ENCODE measurements around the gene HHEX. TPM values are rescaled to one million over a fixed set of nuclear protein-coding genes. Genes with fewer than 3 reads are reported as not detected.
"Not testable (repeated sequence)": the region's sequence is repeated elsewhere in the genome, so short reads cannot be mapped to it uniquely, and the experiment has no call there.

Gene HHEX
- not detected for total RNA-seq (ENCODE audit: unreplicated experiment)
- long read RNA-seq = 0 reads

GRCh38 chr10:92689663-92690210 lies at the start of gene HHEX:
Gene HHEX (plus strand): TSS chr10:92689955. CDS start chr10:92689987, 32 bp downstream.
- peak within 1 kb of the TSS; percentile 3 for H3K27ac Mint-ChIP-seq (ENCODE audit: unreplicated experiment)
- no peak for TF ChIP-seq CTCF (IDR thresholded peaks at IDR 0.05; ENCODE audit: partially characterized antibody, unreplicated experiment)
- peak; percentile 24 for DNase-seq
- H3K9me3 Mint-ChIP-seq (ENCODE audit: unreplicated experiment) = peaks cover 14% of the 10 kb centered on the region
- H3K27me3 Mint-ChIP-seq (ENCODE audit: unreplicated experiment) = peaks cover 28% of the 10 kb centered on the region
- H3K36me3 Mint-ChIP-seq (ENCODE audit: unreplicated experiment) = peaks cover 20% of the 10 kb centered on the region
- peaks cover 5% of the 10 kb centered on the region for H3K4me1 Mint-ChIP-seq (ENCODE audit: low read depth, unreplicated experiment)
- peak within 1 kb of the TSS; percentile 83 for H3K4me3 Mint-ChIP-seq (ENCODE audit: unreplicated experiment)

- no peaks in the 10 kb centered on the region for H3K9me3 Mint-ChIP-seq (ENCODE audit: unreplicated experiment)
- H3K27me3 Mint-ChIP-seq (ENCODE audit: unreplicated experiment) = peaks cover 2% of the 10 kb centered on the region
- no peak overlapping the region for H3K27ac Mint-ChIP-seq (ENCODE audit: unreplicated experiment)
- H3K4me1 Mint-ChIP-seq (ENCODE audit: low read depth, unreplicated experiment) = no peaks in the 10 kb centered on the region
- TF ChIP-seq CTCF (IDR thresholded peaks at IDR 0.05; ENCODE audit: partially characterized antibody, unreplicated experiment) = no peak
- no peak for DNase-seq
- no peak overlapping the region for H3K4me3 Mint-ChIP-seq (ENCODE audit: unreplicated experiment)
- H3K36me3 Mint-ChIP-seq (ENCODE audit: unreplicated experiment) = no peaks in the 10 kb centered on the region
These were observed 49.6 kb upstream of the HHEX start for GRCh38 chr10:92640107-92640506.

- H3K27ac Mint-ChIP-seq (ENCODE audit: unreplicated experiment) = no peak overlapping the region
- no peak for TF ChIP-seq CTCF (IDR thresholded peaks at IDR 0.05; ENCODE audit: partially characterized antibody, unreplicated experiment)
- no peaks in the 10 kb centered on the region for H3K9me3 Mint-ChIP-seq (ENCODE audit: unreplicated experiment)
- H3K36me3 Mint-ChIP-seq (ENCODE audit: unreplicated experiment) = no peaks in the 10 kb centered on the region
- DNase-seq = no peak
- peaks cover 2% of the 10 kb centered on the region for H3K27me3 Mint-ChIP-seq (ENCODE audit: unreplicated experiment)
- H3K4me3 Mint-ChIP-seq (ENCODE audit: unreplicated experiment) = no peak overlapping the region
- H3K4me1 Mint-ChIP-seq (ENCODE audit: low read depth, unreplicated experiment) = no peaks in the 10 kb centered on the region
These were observed 48.3 kb upstream of the HHEX start for GRCh38 chr10:92641492-92641891.

- no peak for DNase-seq
- Mint-ChIP-seq H3K9me3 (ENCODE audit: unreplicated experiment) (no peaks in the 10 kb centered on the region), H3K27ac (ENCODE audit: unreplicated experiment) (no peak overlapping the region), H3K36me3 (ENCODE audit: unreplicated experiment) (no peaks in the 10 kb centered on the region), H3K4me1 (ENCODE audit: low read depth, unreplicated experiment) (no peaks in the 10 kb centered on the region), H3K4me3 (ENCODE audit: unreplicated experiment) (no peak overlapping the region), H3K27me3 (ENCODE audit: unreplicated experiment) (peaks cover 2% of the 10 kb centered on the region)
- TF ChIP-seq CTCF (IDR thresholded peaks at IDR 0.05; ENCODE audit: partially characterized antibody, unreplicated experiment) = no peak
These were observed 44.8 kb upstream of the HHEX start for GRCh38 chr10:92644921-92645320.

GRCh38 chr10:92650864-92651263 lies 38.9 kb upstream of the HHEX start:
- not testable (repeated sequence) for H3K4me3 Mint-ChIP-seq (ENCODE audit: unreplicated experiment); H3K27me3 Mint-ChIP-seq (ENCODE audit: unreplicated experiment); DNase-seq; H3K36me3 Mint-ChIP-seq (ENCODE audit: unreplicated experiment); H3K4me1 Mint-ChIP-seq (ENCODE audit: low read depth, unreplicated experiment); H3K27ac Mint-ChIP-seq (ENCODE audit: unreplicated experiment); H3K9me3 Mint-ChIP-seq (ENCODE audit: unreplicated experiment)
